SK-N-SH (cell line): Measurements from ENCODE around the gene TMEM63C. TPM values are rescaled to one million over a fixed set of nuclear protein-coding genes. Genes with fewer than 3 reads are reported as not detected.

Experiments used
- CTCF ChIA-PET: fragments of 300-600, 350-600 bp; formaldehyde crosslinking; extraction: SDS; loops from one replicate; lab custom pipeline; 2021; lab: Yijun Ruan, JAX
- POLR2A ChIA-PET: fragments of 350-600 bp; sonication (Branson Sonifier 250); formaldehyde crosslinking; extraction: SDS; loops from one replicate; lab custom pipeline; 2020; ENCODE audit warnings: antibody characterized with exemption, inconsistent platforms; lab: Yijun Ruan, JAX
- DNase-seq: peaks from one replicate; pipeline ENCODE4 v3.0.0; 2012
- H2AFZ ChIP-seq: fragments of 200-600 bp; sonication (generic); 2 replicates; pipeline ENCODE4 v1.8.1; 2016; ENCODE audit warnings: antibody characterized with exemption, mild to moderate bottlenecking, low read depth
- H3F3A ChIP-seq: fragments of 200-600 bp; sonication (generic); replicated peaks from 2 replicates; pipeline ENCODE3; 2016; ENCODE audit warnings: antibody characterized with exemption, mild to moderate bottlenecking; ENCODE audit not compliant: insufficient read depth
- H3K27ac ChIP-seq, 2 experiments: fragments of 200-500 bp in 1 of 2; fragments of 200-600 bp in 1 of 2; sonication (Bioruptor generic) in 1 of 2; sonication (generic), shearing (Covaris generic) in 1 of 2; 2 replicates each; pipeline versions ENCODE4 v1.5.1 to v1.6.1; 2014 to 2016; ENCODE audit warnings: low read depth in 2 of 2, inconsistent platforms in 1 of 2, low read length in 1 of 2, mild to moderate bottlenecking in 1 of 2, mixed read lengths in 1 of 2
- H3K27me3 ChIP-seq: fragments of 200-600 bp; sonication (generic), shearing (Covaris generic); 2 replicates; pipeline ENCODE4 v1.6.1; 2016; ENCODE audit warnings: mixed run types; ENCODE audit not compliant: insufficient read depth
- H3K36me3 ChIP-seq, 2 experiments: fragments of 200-500 bp in 1 of 2; fragments of 200-600 bp in 1 of 2; sonication (Bioruptor generic) in 1 of 2; sonication (generic) in 1 of 2; replicated peaks in 1 of 2; 2 replicates each; pipeline versions ENCODE3 to v1.5.1; 2014 to 2016; ENCODE audit warnings: low read length in 1 of 2, mild to moderate bottlenecking in 1 of 2; ENCODE audit not compliant: insufficient read depth in 2 of 2, control insufficient read depth in 1 of 2
- H3K4me1 ChIP-seq, 2 experiments: fragments of 200-500 bp in 1 of 2; fragments of 200-600 bp in 1 of 2; sonication (Bioruptor generic) in 1 of 2; sonication (generic), shearing (Covaris generic) in 1 of 2; 2 replicates each; pipeline versions ENCODE4 v1.5.1 to v1.6.1; 2014 to 2016; ENCODE audit warnings: low read depth in 1 of 2, low read length in 1 of 2, mixed run types in 1 of 2; ENCODE audit not compliant: insufficient read depth in 2 of 2, control insufficient read depth in 1 of 2
- H3K4me2 ChIP-seq: fragments of 200-600 bp; sonication (generic), shearing (Covaris generic); 2 replicates; pipeline ENCODE4 v1.6.1; 2017; ENCODE audit warnings: mixed run types
- H3K4me3 ChIP-seq, 2 experiments: fragments of 200-500 bp in 1 of 2; fragments of 200-600 bp in 1 of 2; sonication (Bioruptor generic) in 1 of 2; sonication (generic), shearing (Covaris generic) in 1 of 2; 2 replicates each; pipeline versions ENCODE4 v1.5.1 to v1.8.1; 2014 to 2016; ENCODE audit warnings: low read depth in 2 of 2, inconsistent platforms in 1 of 2, low read length in 1 of 2, mild to moderate bottlenecking in 1 of 2, mixed read lengths in 1 of 2, moderate library complexity in 1 of 2
- H3K79me2 ChIP-seq: fragments of 200-600 bp; sonication (generic); 2 replicates; pipeline ENCODE4 v1.8.1; 2017; ENCODE audit warnings: mild to moderate bottlenecking; ENCODE audit not compliant: insufficient read depth
- H3K9ac ChIP-seq: fragments of 200-600 bp; sonication (generic); 2 replicates; pipeline ENCODE4 v1.6.1; 2017; ENCODE audit warnings: mixed run types
- H3K9me2 ChIP-seq: fragments of 200-600 bp; sonication (generic); 2 replicates; pipeline ENCODE4 v1.6.1; 2017; ENCODE audit warnings: mixed run types
- H3K9me3 ChIP-seq: fragments of 200-600 bp; sonication (generic); 2 replicates; pipeline ENCODE4 v1.6.1; 2017; ENCODE audit warnings: mixed run types, mild to moderate bottlenecking, moderate library complexity
- H4K20me1 ChIP-seq: fragments of 200-600 bp; sonication (generic); 2 replicates; pipeline ENCODE4 v1.6.1; 2017; ENCODE audit warnings: mild to moderate bottlenecking, mixed run types; ENCODE audit not compliant: insufficient read depth
- FOSL2 ChIP-seq: IDR thresholded peaks from 2 replicates; pipeline ENCODE4 v1.4.0; 2012; ENCODE audit warnings: low read depth, mild to moderate bottlenecking, moderate library complexity, borderline replicate concordance
- GABPA ChIP-seq: IDR thresholded peaks from 2 replicates; pipeline ENCODE4 v1.4.0; 2012; ENCODE audit warnings: low read depth, mild to moderate bottlenecking
- MEF2A ChIP-seq: IDR thresholded peaks from 2 replicates; pipeline ENCODE4 v1.4.0; 2012; ENCODE audit warnings: low read depth, borderline replicate concordance
- MXI1 ChIP-seq: IDR thresholded peaks from 2 replicates; pipeline ENCODE4 v1.6.1; 2012; ENCODE audit warnings: mild to moderate bottlenecking, low read depth, low read length, improper control_type of control experiment
- NRF1 ChIP-seq: IDR thresholded peaks from 2 replicates; pipeline ENCODE4 v1.6.1; 2012; ENCODE audit warnings: low read depth, mild to moderate bottlenecking, low read length
- RXRA ChIP-seq: IDR thresholded peaks from 2 replicates; pipeline ENCODE4 v1.4.0; 2012; ENCODE audit warnings: low read depth, mild to moderate bottlenecking, borderline replicate concordance
- TAF1 ChIP-seq: IDR thresholded peaks from 2 replicates; pipeline ENCODE4 v1.6.1; 2012; ENCODE audit warnings: low read depth, mild to moderate bottlenecking, low read length, moderate library complexity, borderline replicate concordance
- TCF12 ChIP-seq: IDR thresholded peaks from 2 replicates; pipeline ENCODE4 v1.4.0; 2012
- YY1 ChIP-seq: IDR thresholded peaks from 2 replicates; pipeline ENCODE4 v1.4.0; 2012; ENCODE audit warnings: low read depth, mild to moderate bottlenecking
- WGBS: methylation state at CpG from one replicate; pipeline ENCODE4 v1.1.6; 2017; ENCODE audit warnings: low lambda C conversion rate; 5-methylcytosine and 5-hydroxymethylcytosine counted together
- polyA plus RNA-seq, 3 experiments: library from polyadenylated mRNA; depleted of rRNA; stranded (reverse); fragments of >200 nt; gene quantifications; 2 replicates each; pipeline ENCODE4 v1.2.3, GENCODE V29; 2012
- TF ChIP-seq, protein P1 (sequence below): fragments of 150-350 bp; IDR thresholded peaks from 2 replicates; pipeline ENCODE4 v1.6.1; 2016; ENCODE audit warnings: mild to moderate bottlenecking, low read depth, low read length
- TF ChIP-seq, protein P2 (sequence below): IDR thresholded peaks from 2 replicates; pipeline ENCODE4; 2012
- TF ChIP-seq, protein P3 (sequence below): IDR thresholded peaks from 2 replicates; pipeline ENCODE4 v1.4.0; 2012; ENCODE audit warnings: low read depth
- TF ChIP-seq, protein P4 (sequence below): IDR thresholded peaks from 2 replicates; pipeline ENCODE4 v1.4.0; 2012; ENCODE audit warnings: low read depth, borderline replicate concordance

Gene TMEM63C
- polyA plus RNA-seq, 1 of the 3 experiments (the other 2 are of a cell fraction): 0.25 TPM

DNA sequence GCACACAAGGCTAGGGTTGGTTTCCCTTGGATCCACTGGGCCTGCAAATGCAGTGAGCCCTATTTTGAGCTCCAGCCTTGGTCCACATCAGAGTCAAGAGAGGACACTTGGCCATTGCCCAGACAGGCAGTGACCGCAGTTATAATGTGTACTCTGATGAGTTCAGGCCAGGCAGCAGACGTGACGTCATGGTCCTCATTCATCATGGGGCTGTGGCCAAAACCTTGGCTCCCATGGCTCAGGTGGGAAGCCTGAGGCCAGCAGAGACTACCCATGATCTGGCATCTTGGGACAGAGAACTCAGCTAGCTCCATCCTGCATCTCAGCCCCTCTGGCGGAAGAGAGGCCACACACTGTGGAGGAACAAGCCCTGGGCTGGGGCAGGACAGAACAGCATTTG, 16.4 kb downstream of the TMEM63C start:
- Histone ChIP-seq H3K4me1 (no peaks in the 10 kb centered on the region), H3K9me3 (no peaks in the 10 kb centered on the region), H3K27ac (no peak overlapping the region), H3K27me3 (no peaks in the 10 kb centered on the region; the same call in 1 of the 2 replicates), H3K36me3 (no peaks in the 10 kb centered on the region)
- DNase-seq: no peak
- CTCF ChIA-PET: interaction anchor here (1.2 to 1.5 kb wide), 2 partner anchors 10 to 118 kb away, joined by 3 to 5 read pairs; no protein-coding TSS in a partner anchor
- 100% methylated on average over 1 of the region's 4 CpGs for WGBS
- TF ChIP-seq NRF1 (no peak), TAF1 (no peak), TCF12 (no peak), FOSL2 (no peak), YY1 (no peak)
- TF ChIP-seq, protein P1, sequence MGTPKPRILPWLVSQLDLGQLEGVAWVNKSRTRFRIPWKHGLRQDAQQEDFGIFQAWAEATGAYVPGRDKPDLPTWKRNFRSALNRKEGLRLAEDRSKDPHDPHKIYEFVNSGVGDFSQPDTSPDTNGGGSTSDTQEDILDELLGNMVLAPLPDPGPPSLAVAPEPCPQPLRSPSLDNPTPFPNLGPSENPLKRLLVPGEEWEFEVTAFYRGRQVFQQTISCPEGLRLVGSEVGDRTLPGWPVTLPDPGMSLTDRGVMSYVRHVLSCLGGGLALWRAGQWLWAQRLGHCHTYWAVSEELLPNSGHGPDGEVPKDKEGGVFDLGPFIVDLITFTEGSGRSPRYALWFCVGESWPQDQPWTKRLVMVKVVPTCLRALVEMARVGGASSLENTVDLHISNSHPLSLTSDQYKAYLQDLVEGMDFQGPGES: no peak
- TF ChIP-seq, all 33 proteins: peak for 0
- Histone ChIP-seq H2AFZ (no peak overlapping the region), H3K9me2 (no peaks in the 10 kb centered on the region), H3F3A (no peaks in the 10 kb centered on the region), H3K4me3 (no peak overlapping the region), H3K9ac (no peak overlapping the region), H3K4me2 (no peak overlapping the region), H3K79me2 (no peaks in the 10 kb centered on the region), H4K20me1 (no peaks in the 10 kb centered on the region)
- POLR2A ChIA-PET: no interaction called here

DNA sequence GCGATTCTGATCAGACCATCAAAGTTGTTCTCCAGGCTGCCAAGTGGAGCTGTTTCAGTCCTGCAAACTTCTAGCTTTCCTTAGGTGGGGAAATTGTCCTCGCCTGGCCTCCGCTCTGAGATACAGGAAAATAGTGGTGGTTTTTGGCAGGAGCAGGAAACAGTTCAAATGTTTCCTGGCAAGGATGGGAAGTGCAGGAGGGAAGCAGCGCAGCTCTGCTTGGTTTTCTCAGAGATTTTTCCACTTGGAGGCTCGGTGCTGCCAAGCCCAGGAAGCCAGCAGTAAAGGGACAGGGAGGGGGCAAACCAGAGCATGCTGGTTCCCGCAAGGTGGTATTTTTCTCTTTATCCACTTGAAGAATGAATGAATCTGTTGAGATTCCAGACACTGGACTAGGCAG, 17.0 kb downstream of the TMEM63C start:
- Histone ChIP-seq H3K4me1 (peaks cover 0 to 4% of the 10 kb centered on the region in 2 experiments; a peak in 1 of 4 replicates), H3K9me3 (no peaks in the 10 kb centered on the region), H3K9me2 (no peaks in the 10 kb centered on the region), H3K9ac (no peak overlapping the region), H3K27me3 (no peaks in the 10 kb centered on the region; the same call in 1 of the 2 replicates), H3K79me2 (no peaks in the 10 kb centered on the region), H2AFZ (no peak overlapping the region), H3K4me3 (no peak overlapping the region), H4K20me1 (no peaks in the 10 kb centered on the region), H3K4me2 (no peak overlapping the region), H3K27ac (no peak overlapping the region), H3F3A (no peaks in the 10 kb centered on the region), H3K36me3 (no peaks in the 10 kb centered on the region)
- 54% methylated on average over 6 of the region's 6 CpGs for WGBS
- ChIA-PET POLR2A (no interaction called here), CTCF (interaction anchor here (0.9 to 1.5 kb wide), 3 partner anchors 10 to 39 kb away, joined by 3 to 5 read pairs (median 3); no protein-coding TSS in a partner anchor)
- TF ChIP-seq, protein P2, sequence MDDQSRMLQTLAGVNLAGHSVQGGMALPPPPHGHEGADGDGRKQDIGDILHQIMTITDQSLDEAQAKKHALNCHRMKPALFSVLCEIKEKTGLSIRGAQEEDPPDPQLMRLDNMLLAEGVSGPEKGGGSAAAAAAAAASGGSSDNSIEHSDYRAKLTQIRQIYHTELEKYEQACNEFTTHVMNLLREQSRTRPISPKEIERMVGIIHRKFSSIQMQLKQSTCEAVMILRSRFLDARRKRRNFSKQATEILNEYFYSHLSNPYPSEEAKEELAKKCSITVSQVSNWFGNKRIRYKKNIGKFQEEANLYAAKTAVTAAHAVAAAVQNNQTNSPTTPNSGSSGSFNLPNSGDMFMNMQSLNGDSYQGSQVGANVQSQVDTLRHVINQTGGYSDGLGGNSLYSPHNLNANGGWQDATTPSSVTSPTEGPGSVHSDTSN: no peak
- TF ChIP-seq MXI1: no peak
- no peak for TF ChIP-seq MEF2A
- TF ChIP-seq, protein P3, sequence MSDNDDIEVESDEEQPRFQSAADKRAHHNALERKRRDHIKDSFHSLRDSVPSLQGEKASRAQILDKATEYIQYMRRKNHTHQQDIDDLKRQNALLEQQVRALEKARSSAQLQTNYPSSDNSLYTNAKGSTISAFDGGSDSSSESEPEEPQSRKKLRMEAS: no peak
- TF ChIP-seq GABPA: no peak
- no peak for TF ChIP-seq RXRA
- TF ChIP-seq, protein P4, sequence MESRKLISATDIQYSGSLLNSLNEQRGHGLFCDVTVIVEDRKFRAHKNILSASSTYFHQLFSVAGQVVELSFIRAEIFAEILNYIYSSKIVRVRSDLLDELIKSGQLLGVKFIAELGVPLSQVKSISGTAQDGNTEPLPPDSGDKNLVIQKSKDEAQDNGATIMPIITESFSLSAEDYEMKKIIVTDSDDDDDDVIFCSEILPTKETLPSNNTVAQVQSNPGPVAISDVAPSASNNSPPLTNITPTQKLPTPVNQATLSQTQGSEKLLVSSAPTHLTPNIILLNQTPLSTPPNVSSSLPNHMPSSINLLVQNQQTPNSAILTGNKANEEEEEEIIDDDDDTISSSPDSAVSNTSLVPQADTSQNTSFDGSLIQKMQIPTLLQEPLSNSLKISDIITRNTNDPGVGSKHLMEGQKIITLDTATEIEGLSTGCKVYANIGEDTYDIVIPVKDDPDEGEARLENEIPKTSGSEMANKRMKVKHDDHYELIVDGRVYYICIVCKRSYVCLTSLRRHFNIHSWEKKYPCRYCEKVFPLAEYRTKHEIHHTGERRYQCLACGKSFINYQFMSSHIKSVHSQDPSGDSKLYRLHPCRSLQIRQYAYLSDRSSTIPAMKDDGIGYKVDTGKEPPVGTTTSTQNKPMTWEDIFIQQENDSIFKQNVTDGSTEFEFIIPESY: no peak
- TF ChIP-seq TAF1: no peak
- DNase-seq: no peak
